ENCODE measurements around the gene MALT1. TPM values are rescaled to one million over a fixed set of nuclear protein-coding genes. Genes with fewer than 3 reads are reported as not detected.

MALT1 gene
- total RNA-seq, 1 experiment from 2014 or later = 24.2 TPM

GRCh38 chr18:58674863-58675472, 3.7 kb downstream of the MALT1 start:
- ChIA-PET CTCF (no interaction called here), POLR2A (ENCODE audit: unreplicated experiment) (interaction anchor here (0.6 to 0.9 kb wide), 2 partner anchors 35 to 184 kb away, joined by 3 to 8 read pairs; no protein-coding TSS in a partner anchor)
- ATAC-seq (0 out of 2 replicates have a peak, but pooled peaks have one; percentile 6), DNase-seq (peak; percentile 51)
- Histone ChIP-seq H3K27me3 (ENCODE audit: low read length) (no peaks in the 10 kb centered on the region), H3K9ac (ENCODE audit: low read length) (no peak overlapping the region), H2AFZ (ENCODE audit: low read length) (no peak overlapping the region), H3K36me3 (ENCODE audit: low read depth, low read length) (no peaks in the 10 kb centered on the region), H3K4me2 (ENCODE audit: low read length) (peak overlapping the region; percentile 46), H3F3A (ENCODE audit: low read length, unreplicated experiment) (no peaks in the 10 kb centered on the region), H4K20me1 (ENCODE audit: low read length) (peaks cover 17% of the 10 kb centered on the region; the same call in 1 of the 2 replicates), H3K79me2 (ENCODE audit: low read length) (peaks cover 81% of the 10 kb centered on the region), H3K9me2 (replicated peaks; ENCODE audit: low read length) (no peaks in the 10 kb centered on the region), H3K9me3 (ENCODE audit: low read length) (no peaks in the 10 kb centered on the region), H3K4me1 (ENCODE audit: insufficient read depth, low read length) (peaks cover 29% of the 10 kb centered on the region), H3K27ac (ENCODE audit: low read length) (no peak overlapping the region), H3K4me3 (ENCODE audit: low read length) (peak overlapping the region; percentile 7; the same call in 1 of the 2 replicates)
- no peak for TF ChIP-seq EZH2phosphoT487 (IDR thresholded peaks at IDR 0.05; ENCODE audit: borderline replicate concordance, low read length)
- no peak for TF ChIP-seq CTCF (conservative IDR thresholded peaks at IDR 0.05; ENCODE audit: low read depth, low read length)
- TF ChIP-seq EZH2 (IDR thresholded peaks at IDR 0.05; ENCODE audit: low read length, unreplicated experiment) = no peak
- intact Hi-C loops (cut with micrococcal nuclease) = loop anchor here (5.0 kb wide), 1 partner anchor 148 kb away; no protein-coding TSS in a partner anchor
- no TSS peak for BruUV-seq (replicated peaks)

DNA sequence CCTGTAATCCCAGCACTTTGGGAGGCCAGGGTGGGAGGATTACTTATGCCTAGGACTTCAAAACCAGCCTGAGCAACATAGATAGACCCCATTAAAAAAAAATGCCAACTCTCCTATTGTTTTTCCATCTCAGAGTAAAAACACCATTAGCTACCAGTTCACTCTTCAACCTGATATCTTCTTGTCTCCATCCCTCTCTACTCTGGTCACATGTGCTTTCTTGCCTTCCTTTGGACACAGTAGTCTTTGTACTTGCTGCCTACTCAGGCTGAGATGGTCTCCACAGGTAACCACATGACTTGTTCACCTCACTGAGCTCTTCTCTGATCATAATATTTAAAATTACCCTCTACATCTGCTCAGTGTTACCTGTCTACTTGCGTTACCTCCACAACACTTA, 5.0 kb downstream of the MALT1 start:
- Histone ChIP-seq H3K27me3 (ENCODE audit: low read length) (no peaks in the 10 kb centered on the region), H3K36me3 (ENCODE audit: low read depth, low read length) (peaks cover 3% of the 10 kb centered on the region; the same call in 1 of the 2 replicates), H3K9me2 (replicated peaks; ENCODE audit: low read length) (no peaks in the 10 kb centered on the region), H4K20me1 (ENCODE audit: low read length) (peaks cover 17% of the 10 kb centered on the region; the same call in 1 of the 2 replicates), H3K4me3 (ENCODE audit: low read length) (no peak overlapping the region), H3K4me2 (ENCODE audit: low read length) (no peak overlapping the region), H3K27ac (ENCODE audit: low read length) (no peak overlapping the region), H3F3A (ENCODE audit: low read length, unreplicated experiment) (no peaks in the 10 kb centered on the region), H3K79me2 (ENCODE audit: low read length) (peaks cover 86% of the 10 kb centered on the region), H2AFZ (ENCODE audit: low read length) (no peak overlapping the region), H3K4me1 (ENCODE audit: insufficient read depth, low read length) (peaks cover 22% of the 10 kb centered on the region), H3K9me3 (ENCODE audit: low read length) (no peaks in the 10 kb centered on the region), H3K9ac (ENCODE audit: low read length) (no peak overlapping the region)
- DNase-seq = no peak
- intact Hi-C loops (cut with micrococcal nuclease) = no loop called here
- CTCF ChIA-PET = no interaction called here
- BruUV-seq (replicated peaks) = no TSS peak
- TF ChIP-seq EZH2 (IDR thresholded peaks at IDR 0.05; ENCODE audit: low read length, unreplicated experiment) (no peak), CTCF (conservative IDR thresholded peaks at IDR 0.05; ENCODE audit: low read depth, low read length) (no peak), EZH2phosphoT487 (IDR thresholded peaks at IDR 0.05; ENCODE audit: borderline replicate concordance, low read length) (no peak)
- ATAC-seq = no peak
- POLR2A ChIA-PET (ENCODE audit: unreplicated experiment) = no interaction called here

DNA sequence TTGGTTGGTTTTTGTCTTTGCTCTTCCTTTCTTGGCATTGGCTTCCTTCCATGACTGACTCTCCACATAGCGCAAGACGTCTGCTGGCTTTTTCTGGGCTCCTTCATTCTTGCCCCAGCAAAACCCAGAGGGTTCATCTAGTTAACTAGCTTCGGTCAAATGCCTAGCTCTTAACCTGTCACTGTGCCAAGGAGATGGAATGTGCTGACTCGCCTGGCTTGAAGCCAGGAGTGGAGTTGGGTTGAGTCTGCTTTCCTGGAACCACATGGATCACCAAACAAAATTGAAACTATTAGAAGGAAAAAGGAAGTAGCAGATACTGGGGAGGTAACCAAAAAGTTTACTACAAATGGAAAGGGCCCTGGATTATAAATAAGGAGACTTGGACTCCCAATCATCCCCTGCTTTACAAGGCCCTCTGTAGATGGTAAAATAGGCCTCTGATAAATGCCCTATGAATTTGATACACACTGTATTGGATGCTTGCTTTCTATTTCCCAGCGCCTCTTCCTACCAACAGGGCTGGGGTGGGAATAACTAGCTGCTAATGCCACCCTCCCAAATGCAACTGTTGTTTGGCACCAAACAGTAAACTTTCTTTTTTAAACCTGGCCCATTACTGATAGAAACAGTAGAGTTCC, 11.3 kb downstream of the MALT1 start:
- Histone ChIP-seq H3K27ac (ENCODE audit: low read length) (no peak overlapping the region), H3K9ac (ENCODE audit: low read length) (no peak overlapping the region), H3K27me3 (ENCODE audit: low read length) (no peaks in the 10 kb centered on the region), H3K79me2 (ENCODE audit: low read length) (peaks cover 29% of the 10 kb centered on the region), H3K4me3 (ENCODE audit: low read length) (no peak overlapping the region), H3K9me3 (ENCODE audit: low read length) (no peaks in the 10 kb centered on the region), H3K4me1 (ENCODE audit: insufficient read depth, low read length) (peaks cover 16% of the 10 kb centered on the region), H4K20me1 (ENCODE audit: low read length) (no peaks in the 10 kb centered on the region), H3K36me3 (ENCODE audit: low read depth, low read length) (peaks cover 18% of the 10 kb centered on the region; the same call in 1 of the 2 replicates), H2AFZ (ENCODE audit: low read length) (no peak overlapping the region), H3K4me2 (ENCODE audit: low read length) (no peak overlapping the region), H3K9me2 (replicated peaks; ENCODE audit: low read length) (no peaks in the 10 kb centered on the region), H3F3A (ENCODE audit: low read length, unreplicated experiment) (no peaks in the 10 kb centered on the region)
- intact Hi-C loops (cut with micrococcal nuclease) = no loop called here
- no TSS peak for BruUV-seq (replicated peaks)
- ChIA-PET CTCF (no interaction called here), POLR2A (ENCODE audit: unreplicated experiment) (no interaction called here)
- DNase-seq (peak; percentile 84), ATAC-seq (no peak)
- TF ChIP-seq EZH2phosphoT487 (IDR thresholded peaks at IDR 0.05; ENCODE audit: borderline replicate concordance, low read length) (no peak), CTCF (conservative IDR thresholded peaks at IDR 0.05; ENCODE audit: low read depth, low read length) (no peak), EZH2 (IDR thresholded peaks at IDR 0.05; ENCODE audit: low read length, unreplicated experiment) (no peak)

Data from PC-3 (cell line).